ENCODE data around the gene TMEM273.

TMEM273 gene

GRCh38 chr10:49187950-49188761, at the start of gene TMEM273:
TSS of gene TMEM273 (minus strand) at chr10:49188391. CDS start at chr10:49188336, 55 bp downstream.
- ATAC-seq (peak; percentile 63), DNase-seq (no peak)

GRCh38 chr10:49237985-49238384, 49.8 kb upstream of the TMEM273 start:
- ATAC-seq (no peak), DNase-seq (no peak)

- DNase-seq (no peak), ATAC-seq (no peak)
These were observed 47.2 kb upstream of the TMEM273 start for GRCh38 chr10:49235392-49235791.

GRCh38 chr10:49231086-49231820, 43.1 kb upstream of the TMEM273 start:
- no peak for ATAC-seq
- DNase-seq: no peak

GRCh38 chr10:49230004-49230403, 41.8 kb upstream of the TMEM273 start:
- DNase-seq: no peak
- no peak for ATAC-seq

- ATAC-seq (no peak), DNase-seq (no peak)
These were observed 40.5 kb upstream of the TMEM273 start for GRCh38 chr10:49228677-49229076.

GRCh38 chr10:49227406-49227805, 39.2 kb upstream of the TMEM273 start:
- no peak for DNase-seq
- no peak for ATAC-seq

GRCh38 chr10:49226594-49226993, 38.4 kb upstream of the TMEM273 start:
- ATAC-seq (no peak), DNase-seq (no peak)

- DNase-seq (no peak), ATAC-seq (no peak)
These were observed 37.2 kb upstream of the TMEM273 start for GRCh38 chr10:49225218-49225876.

- ATAC-seq (no peak), DNase-seq (no peak)
These were observed 35.0 kb upstream of the TMEM273 start for GRCh38 chr10:49223205-49223604.

- DNase-seq (no peak), ATAC-seq (no peak)
These were observed 34.0 kb upstream of the TMEM273 start for GRCh38 chr10:49222170-49222569.

GRCh38 chr10:49220679-49221078, 32.5 kb upstream of the TMEM273 start:
- DNase-seq (no peak), ATAC-seq (peak; percentile 32)

- DNase-seq (no peak), ATAC-seq (no peak)
These were observed 31.8 kb upstream of the TMEM273 start for GRCh38 chr10:49220031-49220430.

- ATAC-seq (no peak), DNase-seq (no peak)
These were observed 31.1 kb upstream of the TMEM273 start for GRCh38 chr10:49219248-49219647.

- ATAC-seq: peak; percentile 36
- no peak for DNase-seq
These were observed 30.3 kb upstream of the TMEM273 start for GRCh38 chr10:49218480-49218879.

- DNase-seq (no peak), ATAC-seq (no peak)
These were observed 29.5 kb upstream of the TMEM273 start for GRCh38 chr10:49217645-49218044.

GRCh38 chr10:49213211-49213610, 25.0 kb upstream of the TMEM273 start:
- ATAC-seq: no peak
- DNase-seq: no peak

GRCh38 chr10:49212783-49213182, 24.6 kb upstream of the TMEM273 start:
- no peak for ATAC-seq
- no peak for DNase-seq

- no peak for DNase-seq
- no peak for ATAC-seq
These were observed 23.9 kb upstream of the TMEM273 start for GRCh38 chr10:49212076-49212475.

GRCh38 chr10:49208996-49209395, 20.8 kb upstream of the TMEM273 start:
- no peak for ATAC-seq
- no peak for DNase-seq

GRCh38 chr10:49207936-49208487, 19.8 kb upstream of the TMEM273 start:
- no peak for ATAC-seq
- no peak for DNase-seq

- no peak for ATAC-seq
- no peak for DNase-seq
These were observed 18.9 kb upstream of the TMEM273 start for GRCh38 chr10:49207113-49207512.

GRCh38 chr10:49205206-49205605, 17.0 kb upstream of the TMEM273 start:
- ATAC-seq: no peak
- DNase-seq: no peak

Data from stimulated activated naive CD8-positive, alpha-beta T cell treated with anti-CD3 and anti-CD28 coated beads, Interleukin-15, Interleukin-2, amounts not matched to agents 100 U/mL and 50 U/mL, for 24 hours (primary cell).